Measurements from ENCODE around the gene CCL27.

- TF ChIP-seq BCL11A (IDR thresholded peaks at IDR 0.05; ENCODE audit: low read depth, low read length) (no peak), CTCF (IDR thresholded peaks at IDR 0.05 in 2 of 3, conservative IDR thresholded peaks at IDR 0.05 in 1 of 3; ENCODE audit: control insufficient read depth in 2 of 3, extremely low read depth in 1 of 3, insufficient read depth in 1 of 3, low read depth in 3 of 3, low read length in 3 of 3) (no peak), CHD2 (IDR thresholded peaks at IDR 0.05; ENCODE audit: borderline replicate concordance, low read depth, low read length) (no peak), SMC3 (IDR thresholded peaks at IDR 0.05; ENCODE audit: borderline replicate concordance, low read length) (no peak), FOS (IDR thresholded peaks at IDR 0.05; ENCODE audit: borderline replicate concordance, extremely low read depth, insufficient read length) (no peak), JUNB (IDR thresholded peaks at IDR 0.05) (no peak), KLF5 (IDR thresholded peaks at IDR 0.05; ENCODE audit: partially characterized antibody) (no peak), POLR2A (IDR thresholded peaks at IDR 0.05; ENCODE audit: low read depth, low read length) (no peak), FOXM1 (IDR thresholded peaks at IDR 0.05; ENCODE audit: low read depth, low read length) (no peak), BCLAF1 (IDR thresholded peaks at IDR 0.05) (no peak)
Observed at GRCh38 chr9:34627716-34628655, 34.5 kb downstream of the CCL27 start.
